Measurements from ENCODE around the gene LHFPL3.

LHFPL3 gene

DNA sequence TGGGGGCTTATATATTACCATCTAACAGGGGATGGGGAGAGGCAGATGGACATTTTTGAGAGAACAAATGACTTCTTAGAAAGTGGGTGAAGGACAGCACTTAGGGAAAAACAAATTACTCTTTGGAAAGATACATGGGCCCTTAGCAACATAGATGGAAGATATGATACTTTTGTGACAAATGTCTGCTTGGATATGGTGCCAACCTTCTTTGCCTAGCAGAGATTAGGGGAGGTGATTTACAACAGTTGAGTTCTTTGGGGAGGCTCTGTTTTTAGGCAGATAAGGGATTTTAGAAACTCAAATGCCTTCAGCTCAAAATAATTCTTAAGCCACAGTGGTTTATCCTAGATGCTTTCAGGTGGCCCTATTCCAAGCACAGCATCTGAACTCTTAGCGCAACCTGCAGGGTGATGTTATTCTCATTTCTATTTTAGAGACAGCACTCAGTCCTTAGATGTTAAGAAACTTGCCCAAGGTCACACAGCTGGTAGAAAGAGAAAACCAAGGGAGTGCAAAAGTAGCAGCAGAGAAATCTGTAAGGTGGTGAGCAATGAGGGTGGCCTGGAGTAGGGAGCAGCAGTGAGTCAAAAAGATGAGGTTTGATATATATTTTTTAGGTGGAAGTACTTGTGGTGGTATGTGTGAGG, 610.5 kb downstream of the LHFPL3 start:
- TF ChIP-seq, protein P1, sequence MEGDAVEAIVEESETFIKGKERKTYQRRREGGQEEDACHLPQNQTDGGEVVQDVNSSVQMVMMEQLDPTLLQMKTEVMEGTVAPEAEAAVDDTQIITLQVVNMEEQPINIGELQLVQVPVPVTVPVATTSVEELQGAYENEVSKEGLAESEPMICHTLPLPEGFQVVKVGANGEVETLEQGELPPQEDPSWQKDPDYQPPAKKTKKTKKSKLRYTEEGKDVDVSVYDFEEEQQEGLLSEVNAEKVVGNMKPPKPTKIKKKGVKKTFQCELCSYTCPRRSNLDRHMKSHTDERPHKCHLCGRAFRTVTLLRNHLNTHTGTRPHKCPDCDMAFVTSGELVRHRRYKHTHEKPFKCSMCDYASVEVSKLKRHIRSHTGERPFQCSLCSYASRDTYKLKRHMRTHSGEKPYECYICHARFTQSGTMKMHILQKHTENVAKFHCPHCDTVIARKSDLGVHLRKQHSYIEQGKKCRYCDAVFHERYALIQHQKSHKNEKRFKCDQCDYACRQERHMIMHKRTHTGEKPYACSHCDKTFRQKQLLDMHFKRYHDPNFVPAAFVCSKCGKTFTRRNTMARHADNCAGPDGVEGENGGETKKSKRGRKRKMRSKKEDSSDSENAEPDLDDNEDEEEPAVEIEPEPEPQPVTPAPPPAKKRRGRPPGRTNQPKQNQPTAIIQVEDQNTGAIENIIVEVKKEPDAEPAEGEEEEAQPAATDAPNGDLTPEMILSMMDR (IDR thresholded peaks at IDR 0.05; ENCODE audit: low read depth, low read length, missing control alignments): no peak
- no peak for DNase-seq (ENCODE audit: extremely low read depth, low read depth)
- H3K4me3 ChIP-seq (replicated peaks; ENCODE audit: low read depth, low read length): no peak overlapping the region

GRCh38 chr7:104940023-104940710, 611.8 kb downstream of the LHFPL3 start:
- TF ChIP-seq, protein P1 (IDR thresholded peaks at IDR 0.05; ENCODE audit: low read depth, low read length, missing control alignments): no peak
- DNase-seq (ENCODE audit: extremely low read depth, low read depth): no peak
- H3K4me3 ChIP-seq (replicated peaks; ENCODE audit: low read depth, low read length): no peak overlapping the region

DNA sequence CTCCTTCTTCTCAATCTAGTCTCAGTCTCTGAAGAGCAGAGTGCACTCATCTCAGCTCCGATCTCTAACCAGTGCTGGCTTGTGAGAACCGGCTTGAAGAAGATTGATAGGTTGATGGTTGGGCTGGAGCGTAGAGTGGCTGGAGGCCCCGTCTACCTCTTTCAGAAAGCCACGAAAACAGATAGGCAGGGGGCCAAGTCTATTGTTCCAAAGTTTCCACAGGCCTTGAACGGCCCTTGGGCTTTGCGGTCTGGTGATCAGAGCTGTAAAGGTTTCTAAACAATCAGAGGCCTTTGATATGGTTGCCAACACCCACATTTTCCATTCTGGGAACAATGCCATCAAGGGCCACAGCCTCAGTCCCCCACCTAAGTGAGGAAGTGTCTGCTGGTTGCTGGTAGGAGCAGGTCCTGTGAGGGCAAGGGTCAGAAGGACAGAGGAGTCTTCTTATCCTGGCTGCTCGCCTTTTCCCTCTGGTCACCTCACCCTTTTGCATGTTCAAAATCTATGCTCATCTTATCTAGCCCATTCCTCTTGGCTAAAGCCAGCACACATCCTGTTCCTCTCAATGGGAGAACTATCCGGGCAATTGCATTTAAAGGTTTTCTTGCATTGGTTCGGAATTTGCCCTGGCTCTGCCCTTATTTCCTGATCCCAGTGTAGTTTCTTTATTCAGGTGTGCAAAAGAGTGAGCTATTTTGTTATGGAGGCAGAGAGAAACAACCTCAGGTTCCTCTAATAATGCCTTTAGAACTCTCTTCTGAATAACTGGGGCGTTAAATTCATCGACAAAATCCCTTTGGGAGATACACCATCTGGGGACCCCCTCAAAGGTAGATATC, 615.3 kb downstream of the LHFPL3 start:
- DNase-seq (ENCODE audit: extremely low read depth, low read depth): no peak
- no peak overlapping the region for H3K4me3 ChIP-seq (replicated peaks; ENCODE audit: low read depth, low read length)
- TF ChIP-seq, protein P1 (IDR thresholded peaks at IDR 0.05; ENCODE audit: low read depth, low read length, missing control alignments): no peak

GRCh38 chr7:104945599-104945956, 617.2 kb downstream of the LHFPL3 start:
- TF ChIP-seq, protein P1 (IDR thresholded peaks at IDR 0.05; ENCODE audit: low read depth, low read length, missing control alignments): no peak
- H3K4me3 ChIP-seq (replicated peaks; ENCODE audit: low read depth, low read length): no peak overlapping the region
- no peak for DNase-seq (ENCODE audit: extremely low read depth, low read depth)

- TF ChIP-seq, protein P1 (IDR thresholded peaks at IDR 0.05; ENCODE audit: low read depth, low read length, missing control alignments): no peak
- no peak overlapping the region for H3K4me3 ChIP-seq (replicated peaks; ENCODE audit: low read depth, low read length)
- no peak for DNase-seq (ENCODE audit: extremely low read depth, low read depth)
Observed at GRCh38 chr7:104946338-104946737, 617.9 kb downstream of the LHFPL3 start.

DNA sequence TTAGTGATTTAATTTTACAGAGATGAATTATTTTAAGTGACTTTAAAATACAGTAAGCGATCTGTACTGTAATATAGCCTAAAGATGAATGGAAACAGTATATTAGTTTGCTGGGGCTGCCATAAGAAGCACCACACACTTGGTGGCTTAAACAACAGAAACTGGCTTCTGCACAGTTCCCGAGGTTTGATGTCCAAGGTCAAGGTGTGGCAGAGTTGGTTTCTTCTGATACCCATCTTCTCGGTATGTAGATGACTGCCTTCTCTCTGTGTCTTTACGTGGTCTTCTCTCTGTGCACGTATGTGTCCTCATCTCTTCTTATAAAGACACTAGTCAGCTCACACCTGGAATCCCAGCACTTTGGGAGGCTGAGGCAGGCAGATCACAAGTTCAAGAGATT, 621.6 kb downstream of the LHFPL3 start:
- no peak overlapping the region for H3K4me3 ChIP-seq (replicated peaks; ENCODE audit: low read depth, low read length)
- TF ChIP-seq, protein P1 (IDR thresholded peaks at IDR 0.05; ENCODE audit: low read depth, low read length, missing control alignments): no peak
- DNase-seq (ENCODE audit: extremely low read depth, low read depth): no peak

Data from HFF-Myc (cell line).